ENCODE data around the gene TPPP2. TPM values are rescaled to one million over a fixed set of nuclear protein-coding genes. Genes with fewer than 3 reads are reported as not detected.
A peak's percentile ranks its signal among the peaks of the same experiment; 100 is the strongest.
"Not testable (repeated sequence)": the region's sequence is repeated elsewhere in the genome, so short reads cannot be mapped to it uniquely, and the experiment has no call there.

Gene TPPP2
- polyA plus RNA-seq (ENCODE audit: insufficient read length in 3 of 3), result 1 to 10 TPM; 3.0 to 3.7 (median 3.6) TPM
- long read RNA-seq, donor 1, partial matches to known transcripts, result 0 of 1 reads
- long read RNA-seq, donor 1, other reads (novel, unspliced or antisense), result 0 of 1 reads
- long read RNA-seq, donor 2, result 0 reads
- long read RNA-seq, donor 3, result 0 reads
- long read RNA-seq, donor 4, result 0 reads
- long read RNA-seq, donor 5, result 0 reads
- long read RNA-seq, donor 6, result 0 reads
- long read RNA-seq, donor 7, partial matches to known transcripts, result 0 of 5 reads
- long read RNA-seq, donor 7, other reads (novel, unspliced or antisense), result 5 of 5 reads
- long read RNA-seq, donor 8, result 0 reads
- long read RNA-seq, donor 9, result 0 reads
- long read RNA-seq, donor 10, result 0 reads
- long read RNA-seq, donor 11, result 0 reads
- long read RNA-seq, donor 12, result 0 reads
- long read RNA-seq, donor 13, result 0 reads
- long read RNA-seq, donor 14, result 0 reads
- long read RNA-seq, donor 15, result 0 reads
- long read RNA-seq, donor 16, partial matches to known transcripts, result 0 of 1 reads
- long read RNA-seq, donor 16, other reads (novel, unspliced or antisense), result 0 of 1 reads

DNA sequence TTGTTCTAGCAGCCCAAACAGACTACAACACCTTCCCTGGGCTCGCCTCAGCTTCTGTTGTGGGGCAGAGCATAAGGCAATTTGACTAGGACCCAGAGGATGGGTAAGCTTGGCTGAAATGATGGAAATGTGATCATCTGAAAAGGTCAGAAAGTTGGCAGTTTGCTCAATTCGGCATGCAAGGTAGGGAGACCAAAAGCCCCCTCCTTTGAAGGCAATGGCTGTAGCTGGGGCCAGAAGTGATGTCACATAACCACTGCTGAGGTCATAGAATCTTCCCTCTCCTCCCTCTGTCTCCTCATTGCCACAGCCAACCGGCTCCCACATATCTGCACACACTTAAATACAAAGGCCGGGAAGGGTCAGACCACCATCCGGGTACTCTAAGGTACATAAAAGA, at the start of gene TPPP2:
TPPP2 (plus strand) TSS at position 301 of the 400 bp plus-strand sequence. CDS start 365 bp downstream, outside the sequence.
- DNase-seq (ENCODE audit: extremely low read depth in 1 of 11, low read depth in 9 of 11, low spot score in 4 of 11), result no peak

DNA sequence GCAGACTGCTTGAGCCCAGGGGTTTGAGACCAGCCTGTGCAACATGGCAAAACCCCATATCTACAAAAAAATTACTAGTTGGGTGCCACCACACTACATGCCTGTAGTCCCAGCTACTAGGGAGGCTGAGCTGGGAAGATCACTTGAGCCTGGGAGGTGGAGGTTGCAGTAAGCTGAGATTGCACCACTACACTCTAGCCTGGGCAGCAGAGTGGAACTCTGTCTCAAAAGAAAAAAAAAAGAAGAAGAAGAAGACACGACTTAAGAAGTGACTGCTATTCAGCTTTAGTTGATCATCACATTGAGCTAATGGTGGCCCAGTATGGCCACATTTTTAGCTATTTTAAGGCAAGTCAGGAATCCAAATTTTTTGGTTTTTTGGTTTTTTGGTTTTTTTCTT, 49.1 kb upstream of the TPPP2 start:
- DNase-seq (ENCODE audit: extremely low read depth in 1 of 11, low read depth in 9 of 11, low spot score in 4 of 11), result no peak

DNA sequence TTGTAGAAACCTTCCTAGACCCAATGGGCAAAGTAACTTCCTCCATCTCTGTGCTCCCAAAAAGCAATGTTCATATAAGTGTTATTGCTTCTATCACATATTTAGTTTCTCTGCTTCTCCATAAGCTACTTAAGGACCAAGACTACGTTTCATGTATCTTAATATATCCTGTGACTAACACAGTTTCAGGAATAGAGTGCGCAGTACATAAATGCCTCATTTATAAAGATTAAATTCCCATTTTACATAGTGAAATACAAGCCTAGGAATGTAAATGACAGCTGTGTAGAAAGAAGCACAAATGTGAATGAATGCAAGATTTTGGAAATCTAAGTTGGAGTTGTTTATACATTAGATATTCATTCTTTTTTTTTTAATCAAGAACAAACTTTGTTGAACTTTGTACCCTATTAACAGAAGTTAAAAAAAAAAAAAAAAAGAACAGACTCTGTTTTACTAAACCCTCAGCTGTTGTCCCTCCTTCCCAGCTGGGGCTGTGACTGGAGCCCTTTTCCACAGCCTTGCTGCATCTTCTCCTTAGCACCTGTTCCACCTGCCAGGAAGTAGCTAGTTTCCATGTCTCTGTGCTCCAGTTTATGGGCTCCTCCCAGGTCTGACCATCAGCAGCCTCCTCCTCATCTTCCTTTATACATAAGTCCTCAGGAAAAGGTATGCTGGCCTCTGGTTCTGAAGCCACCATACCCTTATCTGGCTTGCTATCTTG, 47.2 kb upstream of the TPPP2 start:
- DNase-seq (ENCODE audit: extremely low read depth in 1 of 11, low read depth in 9 of 11, low spot score in 4 of 11), result no peak

DNA sequence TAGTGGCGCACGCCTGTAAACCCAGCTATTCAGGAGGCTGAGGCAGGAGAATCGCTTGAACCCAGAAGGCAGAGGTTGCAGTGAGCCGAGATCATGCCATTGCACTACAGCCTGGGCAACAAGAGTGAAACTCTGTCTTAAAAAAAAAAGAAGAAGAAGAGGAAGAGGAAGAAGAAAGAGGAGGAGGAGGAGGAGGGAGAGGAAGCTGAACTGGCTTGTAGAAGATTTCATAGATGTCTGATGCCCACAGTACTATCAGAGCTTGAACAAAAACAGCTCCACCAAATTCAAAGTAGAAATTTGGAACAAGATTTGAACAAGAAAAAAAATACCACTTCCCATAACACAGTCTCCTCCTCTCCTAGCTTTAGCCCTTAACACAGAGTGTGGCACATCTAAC, 44.4 kb upstream of the TPPP2 start:
- not testable (repeated sequence) for DNase-seq (ENCODE audit: extremely low read depth in 1 of 11, low read depth in 9 of 11, low spot score in 4 of 11)

DNA sequence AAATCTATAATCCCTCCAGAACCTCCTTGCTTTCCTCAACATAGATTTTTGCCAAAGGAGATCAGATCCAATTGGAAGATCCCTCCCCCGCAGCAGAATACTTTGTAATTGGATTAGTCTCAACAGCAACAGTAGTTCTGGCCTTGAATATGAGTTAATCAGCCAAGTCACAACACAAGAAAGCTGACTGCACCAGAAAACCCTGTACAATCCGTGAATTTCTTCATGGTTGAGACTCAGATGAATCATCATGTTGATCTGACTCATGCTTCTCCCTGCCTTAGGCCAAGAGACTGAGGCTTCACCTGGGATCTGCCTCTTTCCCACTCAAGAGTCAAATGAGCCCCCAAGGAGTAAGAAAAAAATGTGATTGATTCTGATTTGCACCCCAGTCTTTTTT, 43.2 kb upstream of the TPPP2 start:
- DNase-seq (ENCODE audit: extremely low read depth in 1 of 11, low read depth in 9 of 11, low spot score in 4 of 11), result no peak

DNA sequence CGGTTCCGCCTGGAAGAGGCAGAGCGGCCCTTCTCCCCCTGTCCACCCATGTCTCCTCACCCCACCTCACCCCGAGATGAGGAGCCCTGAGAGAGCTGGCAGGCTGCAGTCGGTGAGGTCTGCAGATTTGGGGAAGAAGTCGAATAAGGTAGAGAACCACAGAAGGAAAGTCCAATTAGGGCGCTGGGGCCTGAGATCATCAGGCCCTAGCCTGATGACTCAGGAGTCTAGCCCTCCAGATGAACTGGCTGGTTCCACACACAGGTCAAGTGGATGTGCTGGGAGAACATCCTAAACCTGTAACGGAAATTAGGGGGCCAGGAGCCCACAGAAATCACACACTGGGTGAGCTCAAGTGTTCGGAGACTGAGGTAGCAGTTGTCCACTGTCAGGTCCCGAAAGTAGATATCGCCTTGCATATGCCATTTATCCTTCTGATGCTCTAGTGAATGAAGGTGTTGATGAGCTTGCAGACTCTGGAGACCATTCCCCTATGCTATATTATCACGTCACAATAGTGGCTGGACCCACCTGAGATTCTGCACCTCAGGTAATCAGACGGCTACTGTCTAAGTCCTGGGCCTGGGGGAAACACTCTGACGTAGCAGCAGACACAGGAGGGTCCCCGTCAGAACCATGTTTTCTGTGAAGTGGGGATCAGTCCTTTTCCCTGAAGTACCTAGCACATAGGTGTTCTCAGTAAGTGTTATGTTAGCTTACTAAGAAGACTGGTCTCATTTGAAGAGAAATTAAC, 41.1 kb upstream of the TPPP2 start:
- DNase-seq (ENCODE audit: extremely low read depth in 1 of 11, low read depth in 9 of 11, low spot score in 4 of 11), result no peak

DNA sequence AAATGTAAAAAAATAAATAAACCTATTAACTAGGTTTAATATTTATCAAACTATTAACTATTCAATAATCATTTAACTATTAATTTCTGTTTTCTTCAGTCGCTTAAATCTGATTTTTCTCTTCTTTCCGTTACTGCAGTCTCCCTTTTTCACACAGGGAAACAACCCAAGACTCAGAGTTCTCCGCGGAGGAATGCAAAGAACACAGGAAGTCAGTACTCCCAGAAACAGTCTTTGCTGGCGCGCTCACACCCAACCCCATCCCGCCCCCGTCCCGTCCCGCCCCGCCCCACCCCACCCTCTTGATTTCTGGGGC, 40.6 kb upstream of the TPPP2 start:
- no peak for DNase-seq (ENCODE audit: extremely low read depth in 1 of 11, low read depth in 9 of 11, low spot score in 4 of 11)

DNA sequence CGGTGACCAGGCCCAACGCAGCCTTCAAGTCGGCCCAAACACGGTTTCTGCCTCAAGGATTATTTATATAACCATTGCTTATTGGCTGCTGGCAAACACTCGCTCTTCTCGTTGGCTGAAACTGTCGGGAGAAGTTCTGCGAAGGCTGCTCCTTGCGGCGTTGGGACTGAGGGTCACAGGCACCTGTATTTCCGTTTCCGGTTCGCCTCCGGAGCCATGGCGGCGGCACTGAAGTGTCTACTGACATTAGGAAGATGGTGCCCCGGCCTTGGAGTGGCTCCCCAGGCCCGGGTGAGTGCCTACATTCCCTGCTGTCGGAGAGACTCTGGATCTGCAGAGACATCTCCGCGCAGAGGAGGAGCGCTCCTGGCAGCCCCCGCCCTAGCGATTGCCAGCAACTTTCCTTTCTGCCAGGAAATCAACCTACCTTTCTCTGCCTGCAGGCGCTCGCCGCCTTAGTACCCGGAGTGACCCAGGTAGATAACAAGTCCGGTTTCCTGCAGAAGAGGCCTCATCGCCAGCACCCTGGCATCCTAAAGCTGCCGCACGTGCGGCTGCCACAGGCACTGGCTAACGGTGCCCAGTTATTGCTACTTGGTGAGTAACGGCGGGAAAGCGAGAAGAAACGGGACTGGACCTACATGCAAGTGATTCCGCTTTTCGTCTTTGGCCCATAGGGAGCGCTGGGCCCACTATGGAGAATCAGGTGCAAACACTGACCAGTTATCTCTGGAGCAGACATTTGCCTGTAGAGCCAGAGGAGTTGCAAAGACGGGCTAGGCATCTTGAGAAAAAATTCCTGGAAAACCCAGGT, 40.0 kb upstream of the TPPP2 start, which contains the start of gene METTL17:
METTL17 (plus strand) TSS at position 194 of the 814 bp plus-strand sequence; CDS start at position 217, 23 bp downstream.
- DNase-seq (ENCODE audit: extremely low read depth in 1 of 11, low read depth in 9 of 11, low spot score in 4 of 11), result peak; percentile 82 to 97 (median 91)

DNA sequence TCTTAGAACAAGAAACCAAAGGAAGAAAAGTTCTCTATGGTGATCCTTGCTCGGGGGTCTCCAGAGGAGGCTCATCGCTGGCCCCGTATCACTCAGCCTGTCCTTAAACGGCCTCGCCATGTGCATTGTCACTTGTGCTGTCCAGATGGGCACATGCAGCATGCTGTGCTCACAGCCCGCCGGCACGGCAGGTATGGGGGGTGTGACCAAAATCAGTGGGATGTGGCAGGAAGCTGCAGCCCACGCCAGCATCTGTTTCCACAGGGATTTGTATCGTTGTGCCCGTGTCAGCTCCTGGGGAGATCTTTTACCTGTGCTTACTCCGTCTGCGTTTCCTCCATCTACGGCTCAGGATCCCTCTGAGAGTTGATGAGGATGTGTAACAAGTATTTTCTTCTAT, 33.5 kb upstream of the TPPP2 start:
- no peak for DNase-seq (ENCODE audit: extremely low read depth in 1 of 11, low read depth in 9 of 11, low spot score in 4 of 11)

DNA sequence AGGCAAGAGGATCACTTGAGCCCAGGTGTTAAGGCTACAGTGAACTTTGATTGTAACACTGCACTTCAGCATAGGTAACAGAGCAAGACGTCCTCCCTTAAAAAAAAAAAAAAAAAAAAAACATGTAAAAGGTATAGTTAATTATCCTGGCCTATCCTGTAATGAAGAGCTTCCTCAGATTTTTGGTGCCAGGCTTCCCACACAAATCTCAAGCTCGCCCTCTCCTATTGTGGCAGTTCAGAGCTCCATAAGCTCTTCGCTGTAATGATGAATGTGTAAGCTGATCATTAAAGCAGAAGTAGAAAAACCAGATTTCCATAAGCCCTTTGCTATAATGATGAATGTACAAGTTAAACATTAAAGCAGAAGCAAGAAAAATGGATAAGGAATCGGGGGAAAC, 32.9 kb upstream of the TPPP2 start:
- no peak for DNase-seq (ENCODE audit: extremely low read depth in 1 of 11, low read depth in 9 of 11, low spot score in 4 of 11)

DNA sequence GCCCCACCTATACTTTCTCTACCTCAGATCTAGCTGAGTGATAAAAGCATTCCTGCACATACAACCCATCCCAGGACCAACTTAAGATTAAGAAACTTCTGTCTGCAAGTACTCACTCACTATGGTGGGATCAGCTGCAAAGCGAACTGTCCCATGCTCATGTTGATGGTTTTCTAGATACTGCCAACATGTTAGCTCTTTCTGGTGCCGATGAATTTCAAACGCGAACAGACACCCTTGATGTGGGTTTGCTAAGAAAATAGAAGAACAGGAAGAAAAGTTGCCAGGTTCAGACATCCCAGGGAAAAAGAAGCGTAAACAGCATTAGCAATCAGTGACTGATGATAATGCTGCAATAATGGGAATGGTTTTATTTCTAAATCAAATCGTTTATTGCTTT, 32.5 kb upstream of the TPPP2 start:
- DNase-seq (ENCODE audit: extremely low read depth in 1 of 11, low read depth in 9 of 11, low spot score in 4 of 11), result no peak

DNA sequence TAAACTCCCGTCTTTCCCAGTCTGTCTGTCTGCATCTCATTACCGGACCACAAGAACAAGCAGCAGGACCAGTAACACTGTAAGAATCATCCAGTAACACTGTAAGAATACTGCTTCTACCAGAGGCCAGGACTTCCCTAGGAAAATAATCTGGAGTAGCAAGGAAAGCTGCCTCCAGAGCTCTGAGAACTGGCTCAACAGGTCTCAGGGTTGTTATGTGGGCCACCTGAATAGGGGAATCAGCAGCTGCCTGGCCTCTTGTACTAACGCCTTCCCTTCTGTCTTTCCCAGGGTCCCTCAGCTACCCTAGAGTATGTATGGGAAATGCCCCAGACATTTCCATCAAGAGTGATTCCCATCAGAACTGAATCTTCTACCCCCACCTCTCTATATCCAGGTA, 31.9 kb upstream of the TPPP2 start:
- peak in 1 of 11 donors; percentile 17 for DNase-seq (ENCODE audit: extremely low read depth in 1 of 11, low read depth in 9 of 11, low spot score in 4 of 11)

DNA sequence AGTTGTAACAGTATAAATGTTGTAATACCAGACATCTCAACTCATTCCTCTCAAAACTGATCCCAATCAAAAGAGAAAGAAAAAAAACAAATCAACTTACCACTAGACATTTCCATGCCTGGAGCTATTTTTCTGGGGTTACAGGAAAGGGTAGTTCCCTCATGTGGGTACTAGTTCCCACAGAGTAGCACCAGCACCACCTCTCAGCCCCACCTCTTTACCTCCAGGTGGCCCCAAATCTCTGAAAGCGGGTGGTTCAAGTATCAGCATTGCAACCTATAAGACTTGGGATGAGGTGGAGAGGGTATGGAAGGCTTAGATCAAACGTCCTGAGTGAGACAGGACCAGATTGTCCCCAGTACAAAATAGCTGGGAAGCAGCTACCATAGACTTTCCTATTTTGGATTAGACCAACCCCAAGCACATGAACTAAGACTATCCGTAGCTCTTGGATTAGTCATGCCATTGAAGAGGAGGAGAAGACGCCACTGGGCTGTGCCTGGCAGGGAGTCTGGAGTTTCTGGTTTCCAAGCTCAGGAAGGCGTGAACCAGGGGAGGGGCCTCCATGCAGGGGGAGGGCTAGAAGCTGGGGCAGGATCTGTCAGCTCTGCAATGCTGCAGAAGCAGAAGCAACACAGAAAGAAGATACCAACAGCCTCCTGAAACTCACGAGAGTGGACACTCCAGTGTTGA, 31.2 kb upstream of the TPPP2 start, which contains the start of gene SLC39A2:
SLC39A2 (plus strand) TSS at position 620 of the 693 bp plus-strand sequence. CDS start 154 bp downstream, outside the sequence.
- no peak for DNase-seq (ENCODE audit: extremely low read depth in 1 of 11, low read depth in 9 of 11, low spot score in 4 of 11)

DNA sequence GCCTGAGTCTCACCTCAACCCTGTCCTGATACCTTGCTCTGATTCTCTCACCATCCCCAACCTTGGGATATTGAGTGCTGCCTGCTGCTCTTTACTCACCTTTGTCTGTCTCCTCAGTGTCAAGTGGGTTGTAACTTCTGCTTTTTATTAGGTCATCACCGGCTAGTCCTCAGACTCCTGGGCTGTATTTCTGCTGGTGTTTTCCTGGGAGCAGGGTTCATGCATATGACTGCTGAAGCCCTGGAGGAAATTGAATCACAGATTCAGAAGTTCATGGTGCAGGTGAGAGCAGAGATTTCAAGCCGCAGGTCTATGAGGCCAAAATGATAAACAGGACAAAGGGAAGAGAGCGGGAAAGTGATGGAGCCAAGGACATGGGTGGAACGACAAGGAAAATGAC, 30.4 kb upstream of the TPPP2 start:
- DNase-seq (ENCODE audit: extremely low read depth in 1 of 11, low read depth in 9 of 11, low spot score in 4 of 11), result no peak

DNA sequence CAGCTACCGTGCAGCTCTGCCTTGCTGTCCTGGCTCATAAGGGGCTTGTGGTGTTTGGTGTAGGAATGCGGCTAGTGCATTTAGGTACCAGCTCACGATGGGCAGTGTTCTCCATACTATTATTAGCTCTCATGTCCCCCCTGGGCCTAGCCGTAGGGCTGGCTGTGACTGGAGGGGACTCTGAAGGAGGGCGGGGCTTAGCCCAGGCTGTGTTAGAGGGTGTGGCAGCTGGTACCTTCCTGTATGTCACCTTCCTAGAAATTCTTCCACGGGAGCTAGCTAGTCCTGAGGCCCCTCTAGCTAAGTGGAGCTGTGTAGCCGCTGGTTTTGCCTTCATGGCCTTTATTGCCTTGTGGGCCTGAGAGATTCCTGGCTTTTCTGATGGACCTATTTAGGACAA, 28.8 kb upstream of the TPPP2 start:
- DNase-seq (ENCODE audit: extremely low read depth in 1 of 11, low read depth in 9 of 11, low spot score in 4 of 11), result no peak

DNA sequence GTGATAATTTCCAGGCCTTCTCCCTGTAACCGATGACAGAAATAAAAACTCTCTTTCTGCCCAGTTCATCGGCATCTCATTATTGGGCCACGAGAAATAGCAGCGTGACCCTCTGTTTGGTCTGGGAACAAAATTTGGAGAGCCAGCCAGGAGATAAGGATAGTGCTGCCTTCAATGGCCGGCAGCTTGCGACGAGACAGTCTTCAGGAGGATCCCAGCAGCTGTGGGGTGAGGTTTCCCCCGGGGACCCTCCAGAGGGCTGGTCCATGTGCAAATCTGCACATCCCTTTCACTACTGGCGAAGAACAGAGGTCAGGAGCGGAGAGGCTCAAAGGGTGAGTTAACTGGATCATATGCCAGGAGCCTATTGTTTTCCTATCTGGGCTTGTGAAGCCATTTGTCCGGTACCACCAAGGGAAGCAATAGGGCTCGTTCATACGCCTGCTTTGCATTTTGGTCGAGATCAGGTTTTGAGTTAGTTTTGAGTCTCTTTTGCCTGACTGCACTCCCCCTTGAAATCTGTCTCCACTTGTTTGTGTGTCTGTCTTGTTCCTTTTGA, 26.1 kb upstream of the TPPP2 start:
- no peak for DNase-seq (ENCODE audit: extremely low read depth in 1 of 11, low read depth in 9 of 11, low spot score in 4 of 11)

DNA sequence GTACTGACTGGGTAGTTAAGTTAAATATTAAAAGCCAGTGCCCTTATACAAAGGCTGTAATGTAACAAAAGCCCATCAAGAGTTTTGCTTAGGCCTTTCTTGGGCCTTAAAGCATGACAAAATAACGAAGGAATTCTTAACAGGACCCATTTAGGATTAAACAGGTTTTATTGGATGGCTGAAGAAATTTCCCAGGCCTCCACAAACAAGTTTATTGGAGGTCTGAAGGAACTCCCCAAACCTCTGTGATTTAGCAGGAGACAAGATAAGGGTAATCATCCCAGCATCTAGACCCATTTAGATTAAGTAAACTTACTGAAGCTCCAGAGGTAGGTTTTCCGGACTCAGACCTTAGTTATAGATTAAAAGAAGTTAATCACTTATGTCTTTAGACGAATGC, 20.3 kb upstream of the TPPP2 start:
- DNase-seq (ENCODE audit: extremely low read depth in 1 of 11, low read depth in 9 of 11, low spot score in 4 of 11), result not testable (repeated sequence)

DNA sequence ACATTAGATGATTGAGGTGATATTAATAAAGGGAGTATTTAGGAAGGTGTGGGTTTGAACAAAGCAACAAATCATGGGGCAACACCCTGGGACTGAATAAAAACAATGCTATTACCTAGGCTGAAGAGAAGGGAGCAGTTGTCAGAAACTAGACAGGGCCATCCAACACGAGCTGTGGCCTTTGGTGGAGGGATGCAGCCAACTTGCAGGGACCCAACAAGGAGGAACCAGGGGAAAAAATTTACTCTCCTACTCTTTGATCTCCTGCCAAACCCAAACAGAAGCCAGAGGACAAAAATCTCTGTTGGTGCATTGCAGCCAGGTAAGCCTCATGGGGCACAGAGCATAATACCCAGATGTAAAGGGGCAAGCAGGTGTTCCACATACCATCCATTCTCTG, 18.9 kb upstream of the TPPP2 start:
- DNase-seq (ENCODE audit: extremely low read depth in 1 of 11, low read depth in 9 of 11, low spot score in 4 of 11), result no peak
